IMR-90 (cell line): ENCODE results near the gene IGDCC3.

ENCODE experiments used
- CEBPB ChIP-seq: IDR thresholded peaks from 2 replicates; pipeline ENCODE4 v1.6.1; 2012; ENCODE audit warnings: low read depth, low read length, improper control_type of control experiment
- FOS ChIP-seq: fragments of 150-350 bp; IDR thresholded peaks from 2 replicates; pipeline ENCODE4 v1.6.1; 2016; ENCODE audit warnings: low read depth, low read length
- POLR2A ChIP-seq: IDR thresholded peaks from 2 replicates; pipeline ENCODE4 v1.6.1; 2012; ENCODE audit warnings: mild to moderate bottlenecking, low read depth, low read length
- RAD21 ChIP-seq: IDR thresholded peaks from 2 replicates; pipeline ENCODE4 v1.6.1; 2012; ENCODE audit warnings: low read length, improper control_type of control experiment
- RFX5 ChIP-seq: IDR thresholded peaks from 2 replicates; pipeline ENCODE4 v1.8.0; 2012; ENCODE audit warnings: low read depth, mild to moderate bottlenecking, low read length, moderate library complexity
- SMC3 ChIP-seq: fragments of 150-350 bp; IDR thresholded peaks from 2 replicates; pipeline ENCODE4 v1.6.1; 2016; ENCODE audit warnings: low read depth, mild to moderate bottlenecking, antibody characterized with exemption, low read length, moderate library complexity
- TF ChIP-seq, protein P1 (sequence below): fragments of 150-350 bp; IDR thresholded peaks from 2 replicates; pipeline ENCODE4 v1.6.1; 2017; ENCODE audit warnings: mild to moderate bottlenecking, antibody characterized with exemption, low read length, low read depth
- TF ChIP-seq, protein P2 (sequence below): conservative IDR thresholded peaks from 2 replicates; pipeline ENCODE4 v1.5.1; 2012; ENCODE audit warnings: mild to moderate bottlenecking, low read depth, low read length, improper control_type of control experiment

- TF ChIP-seq, protein P1, sequence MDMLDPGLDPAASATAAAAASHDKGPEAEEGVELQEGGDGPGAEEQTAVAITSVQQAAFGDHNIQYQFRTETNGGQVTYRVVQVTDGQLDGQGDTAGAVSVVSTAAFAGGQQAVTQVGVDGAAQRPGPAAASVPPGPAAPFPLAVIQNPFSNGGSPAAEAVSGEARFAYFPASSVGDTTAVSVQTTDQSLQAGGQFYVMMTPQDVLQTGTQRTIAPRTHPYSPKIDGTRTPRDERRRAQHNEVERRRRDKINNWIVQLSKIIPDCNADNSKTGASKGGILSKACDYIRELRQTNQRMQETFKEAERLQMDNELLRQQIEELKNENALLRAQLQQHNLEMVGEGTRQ = no peak
- TF ChIP-seq RFX5 (no peak), SMC3 (no peak), RAD21 (no peak), POLR2A (no peak), CEBPB (no peak), FOS (no peak)
- TF ChIP-seq, protein P2, sequence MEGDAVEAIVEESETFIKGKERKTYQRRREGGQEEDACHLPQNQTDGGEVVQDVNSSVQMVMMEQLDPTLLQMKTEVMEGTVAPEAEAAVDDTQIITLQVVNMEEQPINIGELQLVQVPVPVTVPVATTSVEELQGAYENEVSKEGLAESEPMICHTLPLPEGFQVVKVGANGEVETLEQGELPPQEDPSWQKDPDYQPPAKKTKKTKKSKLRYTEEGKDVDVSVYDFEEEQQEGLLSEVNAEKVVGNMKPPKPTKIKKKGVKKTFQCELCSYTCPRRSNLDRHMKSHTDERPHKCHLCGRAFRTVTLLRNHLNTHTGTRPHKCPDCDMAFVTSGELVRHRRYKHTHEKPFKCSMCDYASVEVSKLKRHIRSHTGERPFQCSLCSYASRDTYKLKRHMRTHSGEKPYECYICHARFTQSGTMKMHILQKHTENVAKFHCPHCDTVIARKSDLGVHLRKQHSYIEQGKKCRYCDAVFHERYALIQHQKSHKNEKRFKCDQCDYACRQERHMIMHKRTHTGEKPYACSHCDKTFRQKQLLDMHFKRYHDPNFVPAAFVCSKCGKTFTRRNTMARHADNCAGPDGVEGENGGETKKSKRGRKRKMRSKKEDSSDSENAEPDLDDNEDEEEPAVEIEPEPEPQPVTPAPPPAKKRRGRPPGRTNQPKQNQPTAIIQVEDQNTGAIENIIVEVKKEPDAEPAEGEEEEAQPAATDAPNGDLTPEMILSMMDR = no peak
Measured at GRCh38 chr15:65278480-65278879, 99.3 kb downstream of the IGDCC3 start.
